Aorta (tissue), 5 donors: ENCODE results near the gene SULT4A1. TPM values are rescaled to one million over a fixed set of nuclear protein-coding genes. Genes with fewer than 3 reads are reported as not detected.

ENCODE experiments used
- ATAC-seq: fragments of 200-7000 bp; cut with Tn5 transposase; one replicate; pipeline ENCODE4 v1.9.1; 2022; ENCODE audit warnings: moderate library complexity; ENCODE audit not compliant: low FRiP score
- DNase-seq, 2 donors: peaks; one replicate each; pipeline ENCODE4 v3.0.0-alpha.2; 2020
- H3K27ac ChIP-seq, 2 donors: one replicate each; pipeline ENCODE4 v1.5.1; 2013; ENCODE audit warnings: low read length in 2 of 2, mild to moderate bottlenecking in 2 of 2, moderate library complexity in 2 of 2, control low read depth in 1 of 2, inconsistent platforms in 1 of 2, low read depth in 1 of 2
- H3K27me3 ChIP-seq, 2 donors: one replicate each; pipeline ENCODE4 v1.6.1; 2013; ENCODE audit warnings: control low read depth in 1 of 2, low read length in 1 of 2, mild to moderate bottlenecking in 1 of 2, moderate library complexity in 1 of 2; ENCODE audit not compliant: insufficient read depth in 2 of 2, control insufficient read depth in 1 of 2
- H3K36me3 ChIP-seq, 2 donors: one replicate each; pipeline ENCODE4 v1.6.1; 2013; ENCODE audit warnings: control low read depth in 1 of 2, low read length in 1 of 2, mild to moderate bottlenecking in 1 of 2; ENCODE audit not compliant: insufficient read depth in 2 of 2, control insufficient read depth in 1 of 2
- H3K4me1 ChIP-seq, 2 donors: one replicate each; pipeline ENCODE4 v1.6.1; 2013; ENCODE audit warnings: low read length in 2 of 2, control low read depth in 1 of 2, mild to moderate bottlenecking in 1 of 2, moderate library complexity in 1 of 2; ENCODE audit not compliant: insufficient read depth in 2 of 2, control insufficient read depth in 1 of 2
- H3K4me3 ChIP-seq, 2 donors: one replicate each; pipeline ENCODE4 v1.5.1; 2013; ENCODE audit warnings: low read length in 2 of 2, control low read depth in 1 of 2, mild to moderate bottlenecking in 1 of 2
- H3K9me3 ChIP-seq: one replicate; pipeline ENCODE4 v1.6.1; 2013; ENCODE audit warnings: mild to moderate bottlenecking, low read length; ENCODE audit not compliant: control insufficient read depth
- WGBS, 2 donors: extraction: QIAGEN DNeasy Blood & Tissue Kit; methylation state at CpG; one replicate each; pipeline ENCODE4 v1.1.7; 2013; 5-methylcytosine and 5-hydroxymethylcytosine counted together
- intact Hi-C, 2 donors: fragments of 100-400 bp; cut with DNase I; formaldehyde crosslinking; loops; one replicate each; pipeline versions ENCODE4 v1.14.2 to v1.15.0; 2022
- polyA plus RNA-seq, 2 donors: library from polyadenylated mRNA; stranded (reverse); fragments of 200-250 nt; gene quantifications; one replicate each; pipeline ENCODE4 v1.2.3, GENCODE V29; 2013
- total RNA-seq, 2 donors: library from RNA; stranded (reverse); fragmentation: NEBNext Ultra II Directional; extraction: Animal tissue kit (Norgen Biotek cat#: 25700); gene quantifications; one replicate each; pipeline ENCODE4 v1.2.1, GENCODE V29; 2021
- donor health status: healthy with polysubstance abuse.
- donor health status: Bipolar disorder and iron deficiency.
- donor health status: DM: no; HTN: no; CAD: no.
- donor health status: DM: no; HTN: no; CAD: no.
- donor health status: DM: yes; HTN: yes; CAD: no.

SULT4A1 gene
- total and polyA plus RNA-seq, 4 donors: 2.6 TPM; not detected in 3

GRCh38 chr22:43826142-43827002 is 35.9 kb downstream of the SULT4A1 start:
- Histone ChIP-seq H3K9me3 (no peaks in the 10 kb centered on the region), H3K36me3 (no peaks in the 10 kb centered on the region), H3K4me1 (no peaks in the 10 kb centered on the region), H3K27me3 (no peaks in the 10 kb centered on the region), H3K27ac (no peak overlapping the region), H3K4me3 (no peak overlapping the region)
- DNase-seq (peak in 1 of 2 donors; percentile 64), ATAC-seq (no peak)
- 16 to 19% methylated on average over 16 of the region's 16 CpGs for WGBS, 2 donors
- intact Hi-C loops: loop anchor here in 1 of 2 donors (10.0 kb wide), 1 partner anchor 432 kb away; no protein-coding TSS in a partner anchor

GRCh38 chr22:43825651-43826050 is 36.7 kb downstream of the SULT4A1 start:
- WGBS, 2 donors: 82 to 83% methylated on average over 11 of the region's 11 CpGs
- ATAC-seq (no peak), DNase-seq (peak in 1 of 2 donors; percentile 25)
- no peak overlapping the region for H3K4me3 ChIP-seq
- no peaks in the 10 kb centered on the region for H3K27me3 ChIP-seq
- intact Hi-C loops: loop anchor here in 1 of 2 donors (10.0 kb wide), 1 partner anchor 431 kb away; no protein-coding TSS in a partner anchor
- no peaks in the 10 kb centered on the region for H3K36me3 ChIP-seq
- no peaks in the 10 kb centered on the region for H3K9me3 ChIP-seq
- no peaks in the 10 kb centered on the region for H3K4me1 ChIP-seq
- H3K27ac ChIP-seq: no peak overlapping the region

- no peak for ATAC-seq
- Histone ChIP-seq H3K27ac (no peak overlapping the region), H3K27me3 (no peaks in the 10 kb centered on the region), H3K36me3 (no peaks in the 10 kb centered on the region), H3K4me1 (no peaks in the 10 kb centered on the region), H3K4me3 (no peak overlapping the region), H3K9me3 (no peaks in the 10 kb centered on the region)
- peak in 1 of 2 donors; percentile 57 for DNase-seq
- intact Hi-C loops: loop anchor here in 1 of 2 donors (10.0 kb wide), 1 partner anchor 430 kb away; no protein-coding TSS in a partner anchor
- 74 to 76% methylated on average over 26 of the region's 26 CpGs for WGBS, 2 donors
Measured at GRCh38 chr22:43824724-43825420, 37.4 kb downstream of the SULT4A1 start.

- intact Hi-C loops: loop anchor here in 1 of 2 donors (10.0 kb wide), 1 partner anchor 429 kb away; no protein-coding TSS in a partner anchor
- no peaks in the 10 kb centered on the region for H3K27me3 ChIP-seq
- ATAC-seq (no peak), DNase-seq (peak in 1 of 2 donors; percentile 41)
- no peaks in the 10 kb centered on the region for H3K4me1 ChIP-seq
- WGBS, 2 donors: 73 to 78% methylated on average over 17 of the region's 17 CpGs
- H3K27ac ChIP-seq: no peak overlapping the region
- no peaks in the 10 kb centered on the region for H3K9me3 ChIP-seq
- no peaks in the 10 kb centered on the region for H3K36me3 ChIP-seq
- H3K4me3 ChIP-seq: no peak overlapping the region
Measured at GRCh38 chr22:43823911-43824665, 38.2 kb downstream of the SULT4A1 start.

GRCh38 chr22:43823353-43823908 is 38.9 kb downstream of the SULT4A1 start:
- Histone ChIP-seq H3K9me3 (no peaks in the 10 kb centered on the region), H3K4me3 (no peak overlapping the region), H3K4me1 (no peaks in the 10 kb centered on the region), H3K27ac (no peak overlapping the region), H3K27me3 (no peaks in the 10 kb centered on the region), H3K36me3 (no peaks in the 10 kb centered on the region)
- WGBS, 2 donors: 54 to 58% methylated on average over 13 of the region's 13 CpGs
- intact Hi-C loops: loop anchor here in 1 of 2 donors (10.0 kb wide), 1 partner anchor 429 kb away; no protein-coding TSS in a partner anchor
- ATAC-seq (no peak), DNase-seq (peak in 1 of 2 donors; percentile 35)

GRCh38 chr22:43821606-43822425 is 40.5 kb downstream of the SULT4A1 start:
- H3K9me3 ChIP-seq: no peaks in the 10 kb centered on the region
- H3K27ac ChIP-seq: no peak overlapping the region
- WGBS, 2 donors: 75 to 77% methylated on average over 22 of the region's 22 CpGs
- H3K4me1 ChIP-seq: no peaks in the 10 kb centered on the region
- DNase-seq (peak in 1 of 2 donors; percentile 65), ATAC-seq (no peak)
- H3K36me3 ChIP-seq: no peaks in the 10 kb centered on the region
- no peak overlapping the region for H3K4me3 ChIP-seq
- intact Hi-C loops: loop anchor here in 1 of 2 donors (10.0 kb wide), 1 partner anchor 427 kb away; no protein-coding TSS in a partner anchor
- H3K27me3 ChIP-seq: no peaks in the 10 kb centered on the region

- peak in 1 of 2 donors; percentile 17 for DNase-seq
- 60 to 64% methylated on average over 18 of the region's 18 CpGs for whole genome bisulfite sequencing, 2 donors
- intact Hi-C loops: loop anchor here in 1 of 2 donors (10.0 kb wide), 1 partner anchor 426 kb away; no protein-coding TSS in a partner anchor
- Histone ChIP-seq H3K4me3 (no peak overlapping the region), H3K27me3 (no peaks in the 10 kb centered on the region), H3K27ac (no peak overlapping the region), H3K9me3 (no peaks in the 10 kb centered on the region), H3K4me1 (no peaks in the 10 kb centered on the region), H3K36me3 (no peaks in the 10 kb centered on the region)
- ATAC-seq: no peak
Measured at GRCh38 chr22:43820651-43821305, 41.5 kb downstream of the SULT4A1 start.
